HG03432 (cell line): ENCODE results near the gene MUS81.

Source experiments
- ATAC-seq: cut with Tn5 transposase; IDR thresholded peaks from one replicate; pipeline ENCODE4 v1.9.1; 2021; ENCODE audit warnings: mild to moderate bottlenecking, moderate library complexity; ENCODE audit not compliant: unreplicated experiment

The MUS81 gene

GRCh38 chr11:65859095-65859811 is 980 bp upstream of the MUS81 start:
- ATAC-seq = peak; percentile 56

GRCh38 chr11:65859812-65860277 is 388 bp upstream of the MUS81 start:
- no peak for ATAC-seq

GRCh38 chr11:65861165-65861505 is 902 bp downstream of the MUS81 start:
- ATAC-seq = no peak

GRCh38 chr11:65861533-65862183 is 1.4 kb downstream of the MUS81 start:
- ATAC-seq = no peak

GRCh38 chr11:65862191-65862735 is 2.0 kb downstream of the MUS81 start:
- ATAC-seq = no peak

GRCh38 chr11:65862941-65863888 is 3.0 kb downstream of the MUS81 start:
- ATAC-seq = no peak

- no peak for ATAC-seq
These were observed 3.9 kb downstream of the MUS81 start for GRCh38 chr11:65863889-65864705.

GRCh38 chr11:65864706-65865471 is 4.7 kb downstream of the MUS81 start:
- no peak for ATAC-seq

GRCh38 chr11:65865550-65866172 is 5.4 kb downstream of the MUS81 start:
- no peak for ATAC-seq

- ATAC-seq = no peak
These were observed 6.5 kb downstream of the MUS81 start for GRCh38 chr11:65866509-65867283.

- no peak for ATAC-seq
These were observed 7.2 kb downstream of the MUS81 start for GRCh38 chr11:65867284-65868071.

- no peak for ATAC-seq
These were observed 7.9 kb downstream of the MUS81 start for GRCh38 chr11:65868076-65868667.

GRCh38 chr11:65868907-65869306 is 8.7 kb downstream of the MUS81 start:
- no peak for ATAC-seq

- no peak for ATAC-seq
These were observed 9.5 kb downstream of the MUS81 start for GRCh38 chr11:65869643-65870306.

GRCh38 chr11:65870307-65870658 is 10.1 kb downstream of the MUS81 start:
- no peak for ATAC-seq

GRCh38 chr11:65870706-65871681 is 10.8 kb downstream of the MUS81 start:
- no peak for ATAC-seq
